ENCODE measurements around the gene SFRP2. TPM values are rescaled to one million over a fixed set of nuclear protein-coding genes. Genes with fewer than 3 reads are reported as not detected.

The SFRP2 gene
- total RNA-seq, 2 experiments from 2014 or later = not detected

- no peak overlapping the region for H3K4me2 ChIP-seq (ENCODE audit: low read length)
- no peaks in the 10 kb centered on the region for H3K9me2 ChIP-seq (ENCODE audit: insufficient read depth, low read length)
- intact Hi-C loops (cut with micrococcal nuclease; ENCODE audit: unreplicated experiment) = no loop called here
- H3K4me1 ChIP-seq (ENCODE audit: insufficient read depth, low read length, poor library complexity, severe bottlenecking) = no peaks in the 10 kb centered on the region
- H3K27ac ChIP-seq (ENCODE audit: low read depth, low read length, poor library complexity, severe bottlenecking) = no peak overlapping the region
- no peaks in the 10 kb centered on the region for H3K36me3 ChIP-seq (ENCODE audit: insufficient read depth, low read length)
- POLR2A ChIA-PET = interaction anchor here (0.7 kb wide), 1 partner anchor 164 kb away, joined by 3 read pairs; no protein-coding TSS in a partner anchor
- H3K4me3 ChIP-seq (ENCODE audit: low read depth, low read length, poor library complexity, severe bottlenecking) = no peak overlapping the region
- DNase-seq (ENCODE audit: low spot score) = no peak
- H4K20me1 ChIP-seq (ENCODE audit: insufficient read depth, low read length) = no peaks in the 10 kb centered on the region
- H3K79me2 ChIP-seq (ENCODE audit: insufficient read depth, low read depth, low read length) = no peaks in the 10 kb centered on the region
- BruUV-seq (replicated peaks) = no TSS peak
- no peak overlapping the region for H2AFZ ChIP-seq (ENCODE audit: low read length)
- TF ChIP-seq CTCF (conservative IDR thresholded peaks at IDR 0.05; ENCODE audit: low read length) (no peak), EZH2phosphoT487 (IDR thresholded peaks at IDR 0.05; ENCODE audit: borderline replicate concordance, low read depth, low read length) (no peak)
- CTCF ChIA-PET (ENCODE audit: unreplicated experiment) = no interaction called here
- H3K9me3 ChIP-seq (ENCODE audit: low read length) = no peaks in the 10 kb centered on the region
Measured at GRCh38 chr4:153823483-153823882, 34.6 kb upstream of the SFRP2 start.

- POLR2A ChIA-PET = no interaction called here
- no peak for DNase-seq (ENCODE audit: low spot score)
- Histone ChIP-seq H3K9me2 (ENCODE audit: insufficient read depth, low read length) (no peaks in the 10 kb centered on the region), H3K79me2 (ENCODE audit: insufficient read depth, low read depth, low read length) (no peaks in the 10 kb centered on the region), H3K36me3 (ENCODE audit: insufficient read depth, low read length) (no peaks in the 10 kb centered on the region), H3K4me1 (ENCODE audit: insufficient read depth, low read length, poor library complexity, severe bottlenecking) (no peaks in the 10 kb centered on the region), H3K27ac (ENCODE audit: low read depth, low read length, poor library complexity, severe bottlenecking) (no peak overlapping the region), H4K20me1 (ENCODE audit: insufficient read depth, low read length) (no peaks in the 10 kb centered on the region), H3K9me3 (ENCODE audit: low read length) (no peaks in the 10 kb centered on the region), H2AFZ (ENCODE audit: low read length) (no peak overlapping the region), H3K4me3 (ENCODE audit: low read depth, low read length, poor library complexity, severe bottlenecking) (no peak overlapping the region), H3K4me2 (ENCODE audit: low read length) (no peak overlapping the region)
- CTCF ChIA-PET (ENCODE audit: unreplicated experiment) = no interaction called here
- TF ChIP-seq EZH2phosphoT487 (IDR thresholded peaks at IDR 0.05; ENCODE audit: borderline replicate concordance, low read depth, low read length) = no peak
- no peak for TF ChIP-seq CTCF (conservative IDR thresholded peaks at IDR 0.05; ENCODE audit: low read length)
- no TSS peak for BruUV-seq (replicated peaks)
- intact Hi-C loops (cut with micrococcal nuclease; ENCODE audit: unreplicated experiment) = no loop called here
Measured at GRCh38 chr4:153822316-153822715, 33.4 kb upstream of the SFRP2 start.

GRCh38 chr4:153817466-153817865 lies 28.6 kb upstream of the SFRP2 start:
- H3K9me2 ChIP-seq (ENCODE audit: insufficient read depth, low read length) = no peaks in the 10 kb centered on the region
- no peaks in the 10 kb centered on the region for H4K20me1 ChIP-seq (ENCODE audit: insufficient read depth, low read length)
- H3K4me2 ChIP-seq (ENCODE audit: low read length) = no peak overlapping the region
- ChIA-PET POLR2A (interaction anchor here (0.5 kb wide), 1 partner anchor 890 kb away, joined by 4 read pairs; no protein-coding TSS in a partner anchor), CTCF (ENCODE audit: unreplicated experiment) (no interaction called here)
- no peaks in the 10 kb centered on the region for H3K9me3 ChIP-seq (ENCODE audit: low read length)
- intact Hi-C loops (cut with micrococcal nuclease; ENCODE audit: unreplicated experiment) = no loop called here
- H2AFZ ChIP-seq (ENCODE audit: low read length) = no peak overlapping the region
- DNase-seq (ENCODE audit: low spot score) = no peak
- H3K79me2 ChIP-seq (ENCODE audit: insufficient read depth, low read depth, low read length) = no peaks in the 10 kb centered on the region
- H3K4me1 ChIP-seq (ENCODE audit: insufficient read depth, low read length, poor library complexity, severe bottlenecking) = no peaks in the 10 kb centered on the region
- no peaks in the 10 kb centered on the region for H3K36me3 ChIP-seq (ENCODE audit: insufficient read depth, low read length)
- no TSS peak for BruUV-seq (replicated peaks)
- no peak overlapping the region for H3K27ac ChIP-seq (ENCODE audit: low read depth, low read length, poor library complexity, severe bottlenecking)
- H3K4me3 ChIP-seq (ENCODE audit: low read depth, low read length, poor library complexity, severe bottlenecking) = no peak overlapping the region
- TF ChIP-seq CTCF (conservative IDR thresholded peaks at IDR 0.05; ENCODE audit: low read length) (no peak), EZH2phosphoT487 (IDR thresholded peaks at IDR 0.05; ENCODE audit: borderline replicate concordance, low read depth, low read length) (no peak)
